Testis (tissue), 3 donors: Measurements from ENCODE around the gene DGKB. TPM values are rescaled to one million over a fixed set of nuclear protein-coding genes. Genes with fewer than 3 reads are reported as not detected.

Source experiments
- DNase-seq: peaks from one replicate; pipeline ENCODE4 v3.0.0-alpha.2; 2019
- H3K27ac ChIP-seq, 2 donors: fragments of 200-600 bp; sonication (generic); one replicate each; pipeline ENCODE4 v1.5.1; 2019
- H3K27me3 ChIP-seq: fragments of 200-600 bp; sonication (generic); one replicate; pipeline ENCODE4 v1.5.1; 2019
- H3K36me3 ChIP-seq: fragments of 200-600 bp; sonication (generic); one replicate; pipeline ENCODE4 v1.5.1; 2017; ENCODE audit warnings: low read depth; ENCODE audit errors: missing control alignments
- H3K4me1 ChIP-seq: fragments of 200-600 bp; sonication (generic); one replicate; pipeline ENCODE4 v1.5.1; 2019
- H3K4me3 ChIP-seq, 2 donors: fragments of 200-600 bp; sonication (generic); one replicate each; pipeline ENCODE4 v1.5.1; 2017 to 2019
- H3K9me3 ChIP-seq: fragments of 200-600 bp; sonication (generic); one replicate; pipeline ENCODE4 v1.5.1; 2017
- CTCF ChIP-seq, 3 experiments: fragments of 450-650 bp in 2 of 3; fragments of 200-600 bp in 1 of 3; sonication (generic) in 1 of 3; IDR thresholded peaks; one replicate each; pipeline ENCODE4 v1.5.1; 2016 to 2019; ENCODE audit warnings: antibody characterized with exemption in 3 of 3, mild to moderate bottlenecking in 2 of 3, moderate library complexity in 1 of 3
- POLR2A ChIP-seq: fragments of 450-650 bp; IDR thresholded peaks from one replicate; pipeline ENCODE4 v1.6.1; 2017; ENCODE audit warnings: antibody characterized with exemption, mild to moderate bottlenecking, moderate library complexity
- WGBS, 2 donors: methylation state at CpG; one replicate each; pipeline ENCODE4 v1.1.5; 2018; 5-methylcytosine and 5-hydroxymethylcytosine counted together
- intact Hi-C: fragments of 100-400 bp; cut with DNase I; formaldehyde crosslinking; loops from one replicate; pipeline ENCODE4 v1.15.1; 2023; ENCODE audit warnings: low total_unique reads
- polyA plus RNA-seq: library from polyadenylated mRNA; stranded (reverse); fragments of 350-450 nt; fragmentation: Illumina TruSeq; extraction: RNeasy Lipid Tissue Mini Kit (QIAGEN cat#74804); gene quantifications from one replicate; pipeline ENCODE4 v1.2.3, GENCODE V29; 2014; ENCODE audit warnings: low read depth, low replicate concordance; ENCODE audit not compliant: insufficient read depth
- total RNA-seq, 2 donors: library from RNA; depleted of rRNA; stranded (reverse); fragments of >200 nt; gene quantifications; one replicate each; pipeline ENCODE4 v1.2.3, GENCODE V29; 2016

DGKB gene
- total and polyA plus RNA-seq, 3 donors from 2014 or later, result 0.17 to 1.1 (median 0.55) TPM

DNA sequence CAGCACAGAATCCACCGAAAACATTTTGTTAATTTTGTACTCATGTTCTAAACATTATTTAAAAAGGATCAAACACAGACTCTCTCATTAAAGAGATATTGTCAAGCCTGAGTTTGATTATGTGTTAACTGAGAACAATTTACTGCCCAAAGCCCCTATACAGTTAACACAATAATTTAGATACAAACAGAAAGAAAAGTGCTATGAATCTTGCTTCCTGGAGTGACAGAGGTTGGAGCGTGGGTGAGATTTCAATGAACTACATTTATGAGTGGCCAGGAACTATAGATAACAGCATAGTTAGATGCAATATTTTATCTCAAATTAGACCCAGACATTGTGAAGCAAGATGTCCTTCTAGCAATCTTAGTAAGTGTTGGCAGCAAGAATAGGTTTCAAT lies 464.2 kb downstream of the DGKB start:
- Histone ChIP-seq H3K27me3 (no peaks in the 10 kb centered on the region), H3K4me3 (no peak overlapping the region), H3K9me3 (no peaks in the 10 kb centered on the region), H3K4me1 (no peaks in the 10 kb centered on the region), H3K27ac (no peak overlapping the region), H3K36me3 (no peaks in the 10 kb centered on the region)
- TF ChIP-seq POLR2A (no peak), CTCF (IDR thresholded peaks at IDR 0.05) (no peak)
- intact Hi-C loops, result no loop called here
- 56 to 66% methylated on average over 2 of the region's 2 CpGs for WGBS, 2 donors
- no peak for DNase-seq

DNA sequence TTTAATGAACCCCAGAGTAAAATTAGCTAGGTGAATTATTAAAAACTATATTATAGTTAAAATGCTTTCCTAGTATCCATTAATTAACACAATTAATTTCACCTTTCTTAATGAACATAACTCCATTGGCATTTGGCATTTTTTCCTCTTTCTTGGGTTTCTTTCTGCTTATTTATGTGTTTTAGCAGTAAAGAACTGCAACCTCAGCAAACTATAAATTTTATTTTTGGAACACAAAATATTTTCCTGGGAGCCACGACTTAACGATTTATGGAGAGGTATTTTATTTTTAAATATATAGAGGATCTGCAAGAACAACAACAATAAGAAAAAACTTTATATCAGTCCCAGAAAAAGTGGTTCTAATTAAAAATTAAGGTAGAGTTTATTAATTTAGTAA lies 465.7 kb downstream of the DGKB start:
- no peaks in the 10 kb centered on the region for H3K4me1 ChIP-seq
- H3K27me3 ChIP-seq, result no peaks in the 10 kb centered on the region
- TF ChIP-seq CTCF (IDR thresholded peaks at IDR 0.05) (no peak), POLR2A (no peak)
- H3K4me3 ChIP-seq, result no peak overlapping the region
- no peak for DNase-seq
- no peak overlapping the region for H3K27ac ChIP-seq
- no peaks in the 10 kb centered on the region for H3K9me3 ChIP-seq
- no peaks in the 10 kb centered on the region for H3K36me3 ChIP-seq
- 50 to 63% methylated on average over 2 of the region's 2 CpGs for WGBS, 2 donors
- intact Hi-C loops, result no loop called here

DNA sequence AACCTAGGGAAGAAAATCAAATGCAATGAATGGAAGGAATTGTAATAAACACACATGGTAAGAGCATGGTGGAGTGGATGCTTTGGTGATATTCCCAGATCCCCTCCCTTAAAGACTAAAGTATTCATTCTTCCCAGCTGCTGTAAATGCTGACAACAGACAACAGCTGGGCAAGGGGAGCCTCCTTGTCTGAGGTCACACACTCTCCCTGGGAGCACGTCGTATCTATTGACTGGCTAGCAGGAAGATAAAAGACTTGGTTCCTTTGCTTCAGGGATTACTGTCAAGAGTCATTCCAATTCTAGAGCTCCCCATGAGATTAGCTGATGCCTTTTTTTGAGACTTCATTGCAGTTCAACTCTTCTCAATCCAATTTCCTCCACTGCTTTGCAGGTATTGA lies 469.6 kb downstream of the DGKB start:
- Histone ChIP-seq H3K36me3 (no peaks in the 10 kb centered on the region), H3K4me1 (no peaks in the 10 kb centered on the region), H3K27me3 (no peaks in the 10 kb centered on the region), H3K27ac (no peak overlapping the region), H3K4me3 (no peak overlapping the region), H3K9me3 (no peaks in the 10 kb centered on the region)
- intact Hi-C loops, result no loop called here
- no peak for DNase-seq
- WGBS, 2 donors, result 58 to 73% methylated on average over 2 of the region's 2 CpGs
- no peak for TF ChIP-seq POLR2A

DNA sequence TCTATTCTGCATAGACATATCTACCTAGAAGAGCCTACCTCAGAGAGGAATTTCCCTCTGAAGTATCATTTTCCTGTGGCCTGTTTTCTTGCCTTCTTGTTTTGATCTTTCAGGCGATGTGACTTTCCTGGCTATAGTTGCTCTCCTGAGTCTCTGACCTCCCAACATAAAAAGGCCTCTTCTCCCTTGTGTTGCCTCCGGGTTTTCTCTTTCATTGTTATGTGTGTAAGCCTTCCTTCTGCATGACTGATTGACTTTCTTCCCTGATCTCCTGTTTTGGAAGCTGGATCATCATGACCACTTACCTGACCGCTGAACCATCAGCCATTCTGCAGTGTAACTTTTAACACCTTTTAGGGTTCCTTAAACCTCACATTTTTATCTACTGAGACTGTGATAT lies 471.6 kb downstream of the DGKB start:
- Histone ChIP-seq H3K27me3 (no peaks in the 10 kb centered on the region), H3K27ac (no peak overlapping the region), H3K36me3 (no peaks in the 10 kb centered on the region), H3K4me1 (no peaks in the 10 kb centered on the region), H3K4me3 (no peak overlapping the region), H3K9me3 (no peaks in the 10 kb centered on the region)
- TF ChIP-seq POLR2A (no peak), CTCF (IDR thresholded peaks at IDR 0.05) (no peak)
- intact Hi-C loops, result no loop called here
- DNase-seq, result no peak
- 92 to 98% methylated on average over 3 of the region's 3 CpGs for WGBS, 2 donors

GRCh38 chr7:14425559-14425958 lies 477.0 kb downstream of the DGKB start:
- TF ChIP-seq POLR2A (no peak), CTCF (IDR thresholded peaks at IDR 0.05) (no peak)
- Histone ChIP-seq H3K4me3 (no peak overlapping the region), H3K27me3 (no peaks in the 10 kb centered on the region), H3K4me1 (no peaks in the 10 kb centered on the region), H3K36me3 (no peaks in the 10 kb centered on the region), H3K9me3 (no peaks in the 10 kb centered on the region), H3K27ac (no peak overlapping the region)
- intact Hi-C loops, result no loop called here
- 56 to 77% methylated on average over 1 of the region's 1 CpG for WGBS, 2 donors
- no peak for DNase-seq
